Activated CD4-positive, CD25-positive, alpha-beta regulatory T cell treated with anti-CD3 and anti-CD28 coated beads, Interleukin-2, amount 50 U/mL, for 24 hours (primary cell): ENCODE measurements around the gene OR13J1.
"Not testable (repeated sequence)": the region's sequence is repeated elsewhere in the genome, so short reads cannot be mapped to it uniquely, and the experiment has no call there.

Source experiments
- ATAC-seq, 2 donors: fragments of 150-1000 bp; cut with Tn5 transposase; one replicate each; pipeline ENCODE4 v1.10.0; 2021; ENCODE audit warnings: mild to moderate bottlenecking in 1 of 2, moderate library complexity in 1 of 2

The OR13J1 gene, protein sequence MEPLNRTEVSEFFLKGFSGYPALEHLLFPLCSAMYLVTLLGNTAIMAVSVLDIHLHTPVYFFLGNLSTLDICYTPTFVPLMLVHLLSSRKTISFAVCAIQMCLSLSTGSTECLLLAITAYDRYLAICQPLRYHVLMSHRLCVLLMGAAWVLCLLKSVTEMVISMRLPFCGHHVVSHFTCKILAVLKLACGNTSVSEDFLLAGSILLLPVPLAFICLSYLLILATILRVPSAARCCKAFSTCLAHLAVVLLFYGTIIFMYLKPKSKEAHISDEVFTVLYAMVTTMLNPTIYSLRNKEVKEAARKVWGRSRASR

DNA sequence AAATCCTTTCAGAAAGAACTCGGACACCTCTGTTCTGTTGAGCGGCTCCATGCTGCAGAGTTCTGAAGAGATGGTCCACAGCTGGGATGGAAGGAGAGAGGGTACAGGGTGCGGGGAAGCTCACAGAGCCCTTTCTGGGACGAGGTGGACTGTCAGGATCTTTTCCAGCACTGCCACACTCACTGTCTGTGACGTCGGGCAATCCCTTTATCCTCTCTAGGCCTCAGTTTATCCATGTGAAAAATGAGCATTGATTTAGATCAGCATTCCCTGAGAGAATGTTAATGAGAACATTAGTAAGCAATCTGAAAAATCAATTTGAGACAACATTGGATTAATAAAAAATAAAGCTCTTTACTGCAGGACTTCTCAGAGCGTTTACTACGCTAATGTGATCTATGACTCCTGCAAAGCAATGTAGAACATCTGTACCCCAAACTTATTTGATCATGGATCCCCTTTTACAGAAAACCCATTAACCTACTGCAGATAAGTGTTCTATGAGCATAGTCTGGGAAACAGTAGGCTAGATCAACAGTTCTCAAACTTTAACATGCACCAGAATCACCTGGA is at the start of gene OR13J1:
Gene OR13J1 (minus strand): TSS at position 51 of the 573 bp plus-strand sequence. CDS start 0 bp downstream, at position 51.
- ATAC-seq: no peak

DNA sequence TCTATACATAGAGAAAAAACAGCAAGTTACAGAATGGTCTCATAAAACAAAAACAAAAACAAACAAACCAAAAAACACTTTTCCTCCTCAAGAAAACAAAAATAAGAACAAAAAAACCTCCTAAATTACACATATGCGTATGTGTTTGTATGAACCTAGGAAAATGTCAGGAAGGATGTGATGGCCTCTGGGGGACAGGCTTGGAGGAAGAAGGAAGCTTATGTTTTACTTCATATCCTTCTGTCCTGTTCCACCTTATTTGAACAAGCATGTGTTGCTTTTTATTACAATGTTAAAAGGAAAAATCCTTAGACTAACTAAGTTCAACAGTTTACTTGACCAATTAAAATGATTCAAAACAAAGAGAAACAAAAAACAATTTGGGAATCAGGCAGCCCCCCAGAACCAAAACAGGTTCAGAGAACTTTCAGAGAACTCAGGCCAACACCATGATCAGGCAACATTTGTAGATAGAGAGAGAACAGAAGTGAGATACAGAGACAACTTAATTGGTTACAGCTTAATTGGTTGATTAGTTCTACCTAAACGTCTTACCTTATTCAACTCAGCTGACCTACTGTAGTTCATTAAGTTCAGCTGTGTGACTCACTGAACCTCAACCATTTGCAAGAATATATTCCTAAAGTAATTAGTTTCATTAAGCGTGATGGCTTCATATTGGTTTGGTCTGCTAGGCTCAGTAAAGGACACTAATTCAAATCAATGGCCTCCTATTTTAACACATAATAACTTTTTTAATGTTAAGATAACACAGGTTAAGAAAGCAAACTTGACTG is 49.2 kb upstream of the OR13J1 start:
- no peak for ATAC-seq

DNA sequence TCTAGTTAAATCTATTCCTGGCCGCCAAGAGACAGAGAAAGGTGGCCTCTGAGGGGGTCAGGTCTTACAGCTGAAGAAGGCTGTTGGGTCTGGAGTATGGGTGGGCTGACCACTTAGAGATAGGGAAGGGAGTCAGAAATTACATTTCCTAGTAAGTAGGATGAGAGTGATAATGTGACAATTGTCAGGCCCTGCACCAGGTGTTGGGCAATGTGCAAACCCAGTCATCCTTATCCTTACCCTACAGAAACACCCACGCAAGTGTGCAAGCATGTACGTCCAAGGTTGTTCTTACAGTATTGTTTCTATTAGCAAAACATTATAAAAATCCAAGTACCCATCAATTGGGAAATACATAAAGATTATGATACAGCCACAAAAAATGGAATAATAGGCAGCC is 48.6 kb upstream of the OR13J1 start:
- no peak for ATAC-seq

DNA sequence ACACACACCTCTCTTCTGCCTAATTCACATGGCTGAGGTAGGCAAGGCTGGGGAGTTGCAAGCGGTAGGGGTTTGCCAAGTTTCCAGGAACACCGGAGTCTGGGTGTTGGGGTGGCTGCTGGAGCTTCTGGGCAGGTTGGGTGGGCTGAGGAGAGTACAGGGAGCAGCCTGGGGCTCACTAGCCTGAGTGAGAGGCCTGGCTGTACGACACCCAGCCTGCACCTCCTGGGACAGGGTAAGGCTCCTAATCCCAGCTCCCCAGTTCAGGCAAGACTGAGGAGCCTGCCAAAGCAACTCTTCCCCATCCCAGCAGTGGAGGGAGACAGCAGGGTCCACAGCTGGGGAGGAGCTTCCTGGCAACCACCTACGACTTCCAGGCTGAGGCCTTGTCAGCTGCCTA is 47.1 kb upstream of the OR13J1 start:
- no peak for ATAC-seq

DNA sequence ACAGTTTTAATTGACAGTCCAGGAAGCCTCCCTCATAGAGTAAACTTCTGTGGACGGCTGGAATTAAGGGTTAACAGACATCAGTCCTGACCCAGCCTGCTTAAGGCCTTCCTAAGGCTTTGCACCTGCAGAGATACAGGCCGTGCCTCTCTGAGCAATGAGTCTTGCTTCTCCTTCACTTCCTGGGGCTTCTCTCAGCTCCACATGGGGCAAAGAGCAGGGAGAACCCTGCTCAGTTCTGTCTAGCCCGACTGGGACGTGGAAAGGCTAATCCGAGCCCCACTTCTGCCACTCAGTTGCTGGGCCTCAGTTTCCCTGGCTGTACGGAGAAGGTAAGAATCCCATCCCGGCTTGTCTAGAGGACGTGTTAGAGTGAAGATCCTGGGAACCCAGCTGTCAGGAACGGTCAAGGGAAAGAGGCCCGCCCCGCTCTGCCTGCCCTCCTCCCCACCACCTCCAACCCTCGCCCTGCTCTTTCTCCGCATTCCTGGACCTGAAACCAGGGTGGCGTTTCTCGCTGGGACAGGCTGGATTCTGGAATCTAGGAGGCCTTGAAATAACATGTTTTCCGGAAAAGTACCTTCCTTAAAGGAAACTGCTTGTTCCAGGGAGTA is 45.6 kb upstream of the OR13J1 start:
- no peak for ATAC-seq

DNA sequence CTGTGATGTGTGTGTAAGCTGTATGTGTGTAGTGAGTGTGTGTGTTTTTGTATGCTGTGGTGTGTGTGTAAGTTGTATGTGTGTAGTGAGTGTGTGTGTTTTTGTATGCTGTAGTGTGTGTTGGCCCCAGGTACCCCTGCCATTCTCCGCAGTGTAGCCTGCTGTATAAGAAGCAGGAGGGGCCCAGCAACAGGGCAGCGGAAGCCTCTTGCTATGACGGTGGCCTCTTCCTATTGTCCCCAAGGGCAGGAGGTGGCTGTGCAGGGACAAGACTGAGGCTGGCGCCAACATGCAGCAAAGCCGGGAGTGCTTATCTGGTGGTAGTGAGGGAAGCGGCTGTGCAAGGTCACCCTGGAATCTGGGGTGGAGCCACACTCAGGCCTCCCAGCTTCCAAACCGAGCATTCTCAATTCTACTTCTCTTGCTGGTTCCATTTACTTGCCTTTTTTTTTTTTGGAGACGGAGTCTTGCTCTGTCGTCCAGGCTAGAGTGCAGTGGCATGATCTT is 44.2 kb upstream of the OR13J1 start:
- no peak for ATAC-seq

DNA sequence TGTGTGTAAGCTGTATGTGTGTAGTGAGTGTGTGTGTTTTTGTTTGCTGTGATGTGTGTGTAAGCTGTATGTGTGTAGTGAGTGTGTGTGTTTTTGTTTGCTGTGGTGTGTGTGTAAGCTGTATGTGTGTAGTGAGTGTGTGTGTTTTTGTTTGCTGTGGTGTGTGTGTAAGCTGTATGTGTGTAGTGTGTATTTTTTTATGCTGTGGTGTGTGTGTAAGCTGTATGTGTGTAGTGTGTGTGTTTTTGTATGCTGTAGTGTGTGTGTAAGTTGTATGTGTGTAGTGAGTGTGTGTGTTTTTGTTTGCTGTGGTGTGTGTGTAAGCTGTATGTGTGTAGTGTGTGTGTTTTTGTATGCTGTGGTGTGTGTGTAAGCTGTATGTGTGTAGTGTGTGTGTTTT is 43.2 kb upstream of the OR13J1 start:
- ATAC-seq: not testable (repeated sequence)

DNA sequence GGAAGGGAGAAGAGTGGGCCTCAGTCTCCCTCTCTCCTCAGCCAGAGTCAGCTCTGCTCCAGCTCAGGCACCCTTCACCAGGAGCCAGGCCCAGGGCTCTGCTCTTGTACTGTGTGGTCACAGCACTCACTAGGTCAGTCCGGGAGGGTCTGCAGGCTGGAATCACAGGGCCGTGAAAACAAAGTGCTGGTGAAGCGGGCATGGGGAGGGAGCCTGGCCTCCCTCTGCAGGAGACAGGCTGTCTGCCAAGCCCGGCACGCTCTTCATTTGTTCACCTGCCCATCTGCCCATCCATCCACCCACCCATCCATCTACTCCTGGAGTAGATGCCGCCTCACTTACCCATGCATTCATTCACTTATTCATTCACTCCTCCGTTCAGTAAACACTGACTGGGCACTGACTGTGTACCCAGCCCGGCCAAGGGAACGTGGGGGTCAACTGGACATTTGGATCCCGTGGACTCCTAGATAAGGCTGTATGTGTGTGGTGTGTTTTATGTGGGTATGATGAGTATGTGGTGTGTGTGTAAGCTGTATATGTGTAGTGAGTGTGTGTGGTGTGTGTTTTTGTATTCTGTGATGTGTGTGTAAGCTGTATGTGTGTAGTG is 42.7 kb upstream of the OR13J1 start:
- no peak for ATAC-seq

DNA sequence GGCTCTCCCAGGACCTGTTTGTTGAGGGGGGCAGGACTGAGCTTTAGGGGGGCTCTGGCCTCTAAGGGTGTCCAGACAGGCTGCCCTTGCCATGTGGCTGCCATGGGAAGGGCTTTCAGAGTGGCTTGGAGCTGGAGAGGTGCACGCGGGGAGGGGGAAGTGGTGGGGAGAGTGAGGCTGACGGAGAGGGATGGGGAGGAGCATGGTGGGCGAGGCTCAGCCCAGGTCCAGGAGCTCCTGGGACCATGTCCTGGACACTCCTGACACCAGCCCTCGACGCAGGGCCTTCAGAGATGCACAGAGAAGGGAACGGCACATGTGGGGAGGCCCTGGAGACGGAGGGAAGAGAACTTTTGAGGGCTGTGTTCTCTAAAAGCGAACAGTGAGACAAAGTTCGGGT is 41.5 kb upstream of the OR13J1 start:
- no peak for ATAC-seq

DNA sequence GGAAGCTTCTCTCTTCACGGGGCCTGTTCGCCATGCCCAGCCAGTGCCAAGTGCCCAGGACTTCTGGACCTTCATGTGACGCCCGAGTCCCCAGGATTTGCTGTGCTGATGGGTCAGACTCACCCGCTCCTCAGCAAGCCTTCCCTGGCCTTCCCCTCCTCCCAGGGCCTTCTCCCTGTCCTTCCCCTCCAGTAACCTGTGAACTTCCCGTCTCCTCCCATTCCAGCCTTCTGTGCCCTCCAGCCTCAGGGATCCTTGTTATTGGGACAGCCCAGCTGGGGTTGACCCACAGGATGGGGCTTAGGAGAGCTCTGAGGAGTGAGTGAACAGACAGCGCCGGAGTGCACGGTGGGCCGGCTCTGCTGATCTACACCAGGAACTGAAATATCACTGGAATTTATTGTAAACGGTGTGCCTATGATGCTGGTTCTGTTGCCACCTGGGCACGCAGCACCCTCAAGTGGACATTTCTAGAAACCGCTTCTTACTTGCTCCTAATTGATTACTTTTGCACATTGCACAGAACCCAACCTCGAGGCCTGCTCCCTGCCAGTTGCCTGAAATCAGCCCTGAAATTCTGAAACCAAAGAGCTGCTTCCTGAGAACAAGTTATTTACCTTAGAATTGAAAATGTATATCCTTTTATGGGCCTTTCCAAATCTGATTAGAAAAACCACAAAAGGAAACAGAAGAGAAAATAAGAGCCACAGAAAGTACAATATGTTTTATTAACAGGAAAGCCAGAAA is 40.6 kb upstream of the OR13J1 start:
- ATAC-seq: peak in 1 of 2 donors; percentile 67

DNA sequence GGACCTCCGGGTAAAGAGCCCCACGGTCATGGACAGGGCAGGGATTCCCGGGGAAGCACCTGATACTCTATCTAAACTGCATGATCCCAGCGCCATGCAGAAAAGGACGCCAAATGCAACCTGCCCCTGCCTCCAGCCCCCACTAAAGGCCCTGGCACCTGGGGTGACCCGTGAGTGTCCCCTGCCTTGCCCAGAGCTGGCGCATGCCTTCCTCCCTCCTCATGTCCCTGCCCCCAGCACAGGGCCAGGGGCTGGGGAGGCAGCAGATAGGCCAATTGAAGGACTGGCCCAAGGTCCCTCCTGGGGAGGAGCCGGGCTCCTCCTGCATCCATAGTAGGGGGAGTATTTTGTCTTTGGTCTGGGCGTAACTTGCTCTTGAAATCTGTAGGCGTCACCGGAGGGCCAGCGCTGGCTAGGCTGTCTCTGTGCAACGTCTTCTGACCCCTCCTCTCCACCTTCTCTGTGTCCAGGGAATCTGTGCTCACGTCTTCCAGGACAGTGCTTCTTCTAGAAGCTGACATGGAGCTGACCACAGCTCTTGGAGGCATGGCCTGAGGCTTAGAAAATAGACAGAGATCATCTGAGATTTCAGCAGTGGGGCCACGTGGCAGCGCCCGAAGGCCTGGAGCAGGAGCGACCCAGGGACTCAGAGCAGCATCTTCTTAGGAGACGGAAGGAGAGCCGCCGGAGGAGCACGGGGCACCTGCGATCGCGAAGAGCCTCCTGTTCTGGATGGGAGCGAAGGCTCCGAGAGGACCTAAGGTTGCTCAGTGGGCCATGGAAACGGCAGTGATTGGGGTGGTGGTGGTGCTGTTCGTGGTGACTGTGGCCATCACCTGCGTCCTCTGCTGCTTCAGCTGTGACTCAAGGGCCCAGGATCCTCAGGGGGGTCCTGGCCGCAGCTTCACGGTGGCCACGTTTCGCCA is 39.7 kb upstream of the OR13J1 start:
- no peak for ATAC-seq

DNA sequence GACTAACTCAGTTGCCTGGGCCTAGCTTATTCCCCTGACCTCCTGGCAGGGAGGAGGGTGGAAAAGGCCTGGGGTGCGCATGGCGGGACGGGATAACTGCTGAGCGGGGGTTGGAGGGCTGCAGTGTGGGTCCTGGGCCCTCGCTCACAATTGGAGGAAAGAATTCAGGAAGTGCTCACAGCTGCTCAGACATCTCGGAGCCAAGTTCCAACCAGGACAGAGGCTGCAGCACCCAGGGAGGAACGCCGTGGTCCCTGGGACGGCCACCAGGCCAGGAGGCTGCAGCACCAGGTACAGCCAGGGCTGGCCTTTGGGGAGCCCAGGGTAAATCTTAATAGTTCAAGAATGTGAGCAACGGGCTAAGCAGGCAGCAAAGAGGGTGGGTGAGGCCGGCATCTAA is 39.1 kb upstream of the OR13J1 start, which contains the start of gene SPAAR:
Gene SPAAR (plus strand): TSS at position 217 of the 400 bp plus-strand sequence. CDS start 974 bp downstream, outside the sequence.
- ATAC-seq: no peak

DNA sequence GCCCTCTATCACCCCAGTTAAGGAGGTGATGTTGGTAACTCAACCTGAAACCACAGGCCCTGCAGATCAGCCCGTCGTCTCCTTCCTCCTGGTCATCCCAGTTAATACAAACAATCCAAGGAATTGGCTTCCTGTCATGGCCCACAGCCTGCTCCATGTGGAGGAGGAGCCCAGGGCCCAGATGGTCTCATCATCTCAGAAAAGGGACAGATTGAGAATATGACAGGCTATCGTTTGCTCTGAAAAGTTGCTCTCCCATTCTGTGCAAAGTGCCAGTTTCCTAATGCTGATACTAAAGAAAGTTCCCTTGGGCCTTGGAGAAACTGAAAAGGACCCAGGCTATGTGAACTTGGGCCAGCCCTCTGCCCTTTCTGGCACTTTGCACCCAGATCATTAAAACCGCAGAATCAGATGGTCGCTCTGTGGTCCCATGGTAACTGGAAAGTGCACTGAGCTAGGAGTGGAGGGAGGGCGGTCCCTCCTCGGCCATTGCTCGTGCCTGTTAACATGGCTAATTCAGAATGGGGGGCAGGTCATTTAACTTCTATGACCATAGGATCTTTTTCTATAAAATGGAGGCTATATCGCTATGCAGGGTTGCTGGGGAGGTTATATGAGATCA is 38.4 kb upstream of the OR13J1 start:
- no peak for ATAC-seq

DNA sequence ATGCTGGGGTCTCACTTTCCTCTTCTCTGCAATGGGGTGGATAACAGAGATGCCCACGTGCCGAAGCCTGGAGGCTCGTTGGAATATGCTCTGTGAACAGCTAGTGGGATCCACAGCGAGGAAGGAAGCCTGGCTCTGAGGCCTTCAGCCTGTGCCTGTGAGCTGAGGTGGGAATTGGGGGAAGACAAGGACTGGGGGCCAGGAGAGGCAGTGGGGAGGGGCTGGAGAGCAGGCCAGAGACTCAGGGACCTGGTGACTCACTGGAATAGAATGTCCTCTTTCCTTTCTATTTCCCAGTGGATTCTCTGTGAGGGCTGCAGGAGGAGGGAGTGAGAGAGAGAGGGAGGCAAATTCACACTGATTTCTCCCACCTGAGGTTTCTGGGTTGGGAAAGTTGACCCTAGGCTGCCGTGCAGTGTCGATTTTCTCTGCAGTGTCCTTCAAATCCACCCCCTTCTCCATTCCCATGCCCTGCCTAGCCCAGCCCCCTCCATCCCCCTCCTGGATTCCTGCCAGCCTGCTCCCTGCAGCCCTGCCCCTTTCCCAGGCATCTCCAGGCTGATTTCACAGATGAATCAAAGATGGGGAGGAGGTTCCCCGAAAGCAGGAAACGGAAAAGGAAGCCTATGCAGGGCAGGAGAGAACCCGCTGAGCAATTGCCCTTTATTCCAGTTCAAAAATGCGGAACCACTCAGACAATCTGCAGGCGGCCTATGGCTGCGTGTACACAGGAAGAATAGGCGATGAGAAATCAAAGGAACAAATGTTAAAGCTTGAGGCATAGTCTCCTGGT is 37.7 kb upstream of the OR13J1 start:
- ATAC-seq: no peak

DNA sequence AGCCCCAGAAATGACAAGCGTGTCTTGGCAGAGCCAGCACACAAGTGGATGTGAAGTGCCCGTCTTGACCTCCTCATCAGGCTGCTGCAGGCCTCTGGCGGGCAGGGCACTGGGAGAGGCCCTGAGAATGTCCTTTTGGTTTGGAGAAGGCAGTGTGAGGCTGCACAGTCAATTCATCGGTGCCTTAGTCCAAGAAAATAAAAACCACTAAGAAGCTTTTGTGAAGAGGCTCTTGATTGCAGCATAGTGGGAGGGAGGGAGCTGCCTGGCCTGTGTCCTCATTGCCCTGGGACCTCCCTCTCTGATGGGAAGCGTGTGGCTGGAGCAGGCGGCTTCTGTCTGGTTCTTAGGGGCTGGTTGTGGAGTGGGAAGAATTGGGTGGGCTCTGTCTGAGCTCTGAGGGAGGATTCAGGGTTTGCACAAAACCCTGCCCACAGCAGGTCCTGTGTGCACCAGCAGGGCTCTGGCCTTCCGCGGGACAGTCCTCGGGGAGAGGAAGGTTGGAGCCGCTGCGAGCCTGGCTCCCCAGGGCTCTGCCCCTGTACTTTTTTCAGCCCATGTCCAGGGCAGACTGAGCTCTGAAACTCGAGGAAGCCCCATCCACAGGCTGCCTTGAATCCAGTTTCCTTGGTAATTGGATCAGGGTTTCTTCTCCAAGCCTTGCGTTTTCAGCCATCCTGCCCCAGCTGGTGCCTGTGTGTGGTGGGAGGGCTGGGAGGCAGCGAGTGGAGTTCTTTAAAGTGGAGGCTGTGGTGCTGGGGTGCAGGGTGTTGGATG is 36.9 kb upstream of the OR13J1 start:
- no peak for ATAC-seq

DNA sequence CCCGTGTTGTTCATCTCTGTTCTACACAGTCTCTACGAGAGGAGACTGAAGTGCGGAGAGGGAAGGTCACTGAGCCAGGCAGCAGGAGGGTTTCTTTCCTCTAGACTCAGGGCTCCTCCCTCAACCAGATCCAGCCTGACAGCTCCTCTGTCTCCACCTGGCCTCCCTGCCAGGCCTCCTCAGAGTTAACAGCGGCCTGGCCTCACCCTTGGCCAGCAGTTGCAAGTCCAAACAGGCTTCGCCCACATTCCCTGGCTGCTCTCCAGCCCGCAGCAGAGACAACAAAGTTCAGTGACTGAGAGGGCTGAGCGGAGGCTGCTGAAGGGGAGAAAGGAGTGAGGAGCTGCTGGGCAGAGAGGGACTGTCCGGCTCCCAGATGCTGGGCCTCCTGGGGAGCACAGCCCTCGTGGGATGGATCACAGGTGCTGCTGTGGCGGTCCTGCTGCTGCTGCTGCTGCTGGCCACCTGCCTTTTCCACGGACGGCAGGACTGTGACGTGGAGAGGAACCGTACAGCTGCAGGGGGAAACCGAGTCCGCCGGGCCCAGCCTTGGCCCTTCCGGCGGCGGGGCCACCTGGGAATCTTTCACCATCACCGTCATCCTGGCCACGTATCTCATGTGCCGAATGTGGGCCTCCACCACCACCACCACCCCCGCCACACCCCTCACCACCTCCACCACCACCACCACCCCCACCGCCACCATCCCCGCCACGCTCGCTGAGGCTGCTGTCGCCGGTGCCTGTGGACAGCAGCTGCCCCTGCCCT is 35.9 kb upstream of the OR13J1 start, which contains the start of gene HRCT1:
Gene HRCT1 (plus strand): TSS at position 291 of the 768 bp plus-strand sequence. CDS start 86 bp downstream, at position 377.
- ATAC-seq: no peak

DNA sequence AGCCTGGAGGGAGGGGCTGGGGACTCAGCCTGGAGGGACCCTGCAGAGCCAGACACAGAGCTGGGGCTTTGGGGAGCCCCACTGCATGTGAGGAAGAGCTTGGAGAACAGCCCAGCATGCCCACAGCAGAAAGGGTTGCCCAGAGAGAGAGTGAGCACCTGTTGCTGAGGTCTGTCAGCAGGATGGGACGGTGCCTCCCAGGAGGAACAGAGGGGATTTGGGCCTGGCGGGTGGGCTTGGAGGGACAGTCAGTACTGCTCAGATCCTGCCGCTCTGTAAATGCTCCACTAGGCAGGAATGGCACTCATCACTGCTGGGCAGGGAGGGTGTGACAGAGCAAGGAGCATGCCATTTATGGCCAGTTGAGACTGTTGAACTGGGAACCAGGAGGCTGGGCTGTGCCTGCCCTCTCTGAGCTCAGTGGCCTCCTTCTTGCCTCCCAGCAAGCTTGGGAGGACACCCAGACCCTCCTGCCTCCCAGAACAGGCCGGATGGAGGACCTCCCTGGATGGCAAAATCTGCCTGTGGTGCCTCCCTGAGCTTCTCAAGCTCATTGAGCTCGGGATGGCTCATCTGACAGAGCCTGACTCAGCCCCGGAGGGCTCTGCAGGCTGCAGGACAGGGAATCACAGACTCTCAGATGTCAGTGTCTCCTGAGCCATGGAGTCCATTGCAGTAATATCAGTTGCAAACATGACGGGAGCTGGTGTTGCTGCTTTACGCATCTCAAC is 35.0 kb upstream of the OR13J1 start:
- no peak for ATAC-seq
